HepG2 (cell line): Measurements from ENCODE around the gene SMOC1. TPM values are rescaled to one million over a fixed set of nuclear protein-coding genes. Genes with fewer than 3 reads are reported as not detected.

Source experiments
- ATAC-seq: fragments of 200-7000 bp; cut with Tn5 transposase; 3 replicates; pipeline ENCODE4 v1.9.1; 2020; ENCODE audit warnings: mild to moderate bottlenecking, moderate library complexity
- BruUV-seq: library from RNA; stranded (reverse); fragments of 400-500 nt; replicated peaks from 2 replicates; lab custom pipeline; 2021; lab: Mats Ljungman, UMichigan
- CTCF ChIA-PET: fragments of 300-600 bp; formaldehyde crosslinking; extraction: SDS; loops from one replicate; lab custom pipeline; 2021; ENCODE audit warnings: low total read pairs, inconsistent platforms, low intra/inter-chr PET ratio; lab: Yijun Ruan, JAX
- POLR2A ChIA-PET: fragments of 350-600 bp; sonication (Branson Sonifier 250); formaldehyde crosslinking; loops from one replicate; lab custom pipeline; 2020; ENCODE audit warnings: antibody characterized with exemption, inconsistent platforms; lab: Yijun Ruan, JAX
- DNase-seq: peaks from one replicate; pipeline ENCODE4 v3.0.0-alpha.2; 2015; ENCODE audit warnings: low spot score
- FAIRE-seq: peaks from 3 replicates; lab custom pipeline; 2011; peaks lifted over from hg19 to GRCh38; lab: Jason Lieb, UNC
- H2AFZ ChIP-seq: one replicate; pipeline ENCODE4 v1.6.1; 2011; ENCODE audit warnings: low read length, inconsistent platforms
- H3K27ac ChIP-seq: fragments of 300-600 bp; 3 replicates; pipeline ENCODE4 v1.8.0; 2011; ENCODE audit warnings: mixed run types, mild to moderate bottlenecking, mixed read lengths, low read length, inconsistent platforms; ENCODE audit not compliant: insufficient read depth; ENCODE audit errors: extremely low read length
- H3K27me3 ChIP-seq, 2 experiments: fragments of 200-600 bp in 1 of 2; 2 replicates in 1 of 2; 3 replicates in 1 of 2; pipeline versions ENCODE4 v1.6.0 to v1.8.0; 2011; ENCODE audit warnings: low read length in 2 of 2, mild to moderate bottlenecking in 2 of 2, moderate library complexity in 2 of 2, inconsistent platforms in 1 of 2; ENCODE audit not compliant: insufficient read depth in 2 of 2, control insufficient read depth in 1 of 2
- H3K36me3 ChIP-seq, 2 experiments: fragments of 200-600 bp in 1 of 2; replicated peaks in 1 of 2; 2 replicates in 1 of 2; 3 replicates in 1 of 2; pipeline versions ENCODE4 v1.5.1 to v1.8.0; 2011; ENCODE audit warnings: low read length in 2 of 2, inconsistent platforms in 1 of 2; ENCODE audit not compliant: insufficient read depth in 2 of 2, control insufficient read depth in 1 of 2
- H3K4me1 ChIP-seq: 2 replicates; pipeline ENCODE4 v1.5.1; 2012; ENCODE audit warnings: low read length, inconsistent platforms; ENCODE audit not compliant: insufficient read depth
- H3K4me2 ChIP-seq: 2 replicates; pipeline ENCODE4 v1.6.0; 2011; ENCODE audit warnings: low read depth, low read length, inconsistent platforms
- H3K4me3 ChIP-seq, 3 experiments: fragments of 200-600 bp in 1 of 3; sonication (generic), shearing (Covaris generic) in 1 of 3; replicated peaks in 1 of 3; 2 replicates each; pipeline ENCODE4 v1.5.1; 2011 to 2016; ENCODE audit warnings: low read length in 3 of 3, inconsistent platforms in 2 of 3, low read depth in 2 of 3, mild to moderate bottlenecking in 2 of 3, control low read depth in 1 of 3, mixed read lengths in 1 of 3; ENCODE audit not compliant: insufficient read depth in 1 of 3
- H3K79me2 ChIP-seq: one replicate; pipeline ENCODE4 v1.6.1; 2011; ENCODE audit warnings: low read length, inconsistent platforms; ENCODE audit not compliant: insufficient read depth
- H3K9ac ChIP-seq: 2 replicates; pipeline ENCODE4 v1.6.0; 2011; ENCODE audit warnings: mild to moderate bottlenecking, low read depth, low read length, inconsistent platforms; ENCODE audit not compliant: insufficient read depth
- H3K9me3 ChIP-seq: 2 replicates; pipeline ENCODE4 v1.5.1; 2012; ENCODE audit warnings: mild to moderate bottlenecking, low read length
- H4K20me1 ChIP-seq: 2 replicates; pipeline ENCODE4 v1.6.0; 2011; ENCODE audit warnings: inconsistent platforms, mild to moderate bottlenecking, low read length, moderate library complexity; ENCODE audit not compliant: insufficient read depth
- ATF4 ChIP-seq, 2 experiments: fragments of 450-650 bp in 1 of 2; sonication (generic) in 1 of 2; formaldehyde crosslinking; IDR thresholded peaks; 2 replicates each; pipeline versions ENCODE4 v1.5.0 to v1.8.0; 2020 to 2022; ENCODE audit warnings: mild to moderate bottlenecking in 1 of 2, missing genetic modification reagents in 1 of 2
- CEBPB ChIP-seq: IDR thresholded peaks from 2 replicates; pipeline ENCODE4 v1.6.1; 2011; ENCODE audit warnings: low read depth, low read length, improper control_type of control experiment, borderline replicate concordance
- CEBPG ChIP-seq: IDR thresholded peaks from 2 replicates; pipeline ENCODE4 v1.6.1; 2016
- EP300 ChIP-seq, 3 experiments: sonication (generic) in 1 of 3; formaldehyde crosslinking in 1 of 3; IDR thresholded peaks; 2 replicates each; pipeline versions ENCODE4 v1.5.1 to v1.6.1; 2011 to 2020; ENCODE audit warnings: low read depth in 2 of 3, low read length in 2 of 3, borderline replicate concordance in 1 of 3, improper control_type of control experiment in 1 of 3, mild to moderate bottlenecking in 1 of 3, missing genetic modification reagents in 1 of 3, moderate library complexity in 1 of 3
- FOXA3 ChIP-seq: IDR thresholded peaks from 2 replicates; pipeline ENCODE4 v1.6.1; 2016; ENCODE audit warnings: missing genetic modification reagents, missing compliant biosample characterization
- GATAD2A ChIP-seq: IDR thresholded peaks from 2 replicates; pipeline ENCODE4 v1.6.1; 2016
- HNF4A ChIP-seq: sonication (generic); formaldehyde crosslinking; IDR thresholded peaks from 2 replicates; pipeline ENCODE4 v1.4.0; 2020; ENCODE audit warnings: missing genetic modification reagents
- KAT7 ChIP-seq: IDR thresholded peaks from 2 replicates; pipeline ENCODE4 v1.6.1; 2018; ENCODE audit warnings: borderline replicate concordance, missing compliant biosample characterization
- KAT8 ChIP-seq: IDR thresholded peaks from 2 replicates; pipeline ENCODE4 v1.6.1; 2016; ENCODE audit warnings: missing genetic modification reagents, missing compliant biosample characterization
- SIX1 ChIP-seq: sonication (generic); formaldehyde crosslinking; IDR thresholded peaks from 2 replicates; pipeline ENCODE4 v1.4.0; 2020; ENCODE audit warnings: missing genetic modification reagents, borderline replicate concordance
- SIX4 ChIP-seq: sonication (generic); formaldehyde crosslinking; IDR thresholded peaks from 2 replicates; pipeline ENCODE4 v1.4.0; 2020; ENCODE audit warnings: missing genetic modification reagents
- SOX13 ChIP-seq, 3 experiments: fragments of 450-650 bp in 1 of 3; sonication (generic) in 1 of 3; formaldehyde crosslinking in 1 of 3; IDR thresholded peaks in 2 of 3; conservative IDR thresholded peaks in 1 of 3; 2 replicates each; pipeline versions ENCODE4 v1.5.0 to v1.6.1; 2016 to 2020; ENCODE audit warnings: antibody characterized with exemption in 1 of 3, mild to moderate bottlenecking in 1 of 3, missing compliant biosample characterization in 1 of 3, missing genetic modification reagents in 1 of 3, moderate library complexity in 1 of 3
- SOX6 ChIP-seq, 2 experiments: fragments of 450-650 bp in 1 of 2; sonication (generic) in 1 of 2; formaldehyde crosslinking in 1 of 2; IDR thresholded peaks; 2 replicates each; pipeline versions ENCODE4 v1.4.0 to v1.6.1; 2017 to 2020; ENCODE audit warnings: antibody characterized with exemption in 1 of 2, mild to moderate bottlenecking in 1 of 2, missing genetic modification reagents in 1 of 2
- TOPORS ChIP-seq: sonication (generic); formaldehyde crosslinking; IDR thresholded peaks from 2 replicates; pipeline ENCODE4 v1.8.0; 2023; ENCODE audit warnings: mild to moderate bottlenecking, missing genetic modification reagents
- ZNF746 ChIP-seq: sonication (generic); formaldehyde crosslinking; IDR thresholded peaks from 2 replicates; pipeline ENCODE4 v1.8.0; 2022; ENCODE audit warnings: mild to moderate bottlenecking, missing genetic modification reagents
- WGBS: methylation state at CpG from one replicate; pipeline ENCODE4 v1.1.6; 2017; ENCODE audit warnings: low lambda C conversion rate; 5-methylcytosine and 5-hydroxymethylcytosine counted together
- in situ Hi-C: cut with HindIII; loops from 2 replicates; pipeline ENCODE4 v1.10.0; 2017; ENCODE audit warnings: low pct_unique_long_range_greater_than_20kb; ENCODE audit not compliant: extremely low pct_ligation_motif_present
- intact Hi-C: fragments of 100-400 bp; cut with micrococcal nuclease; formaldehyde crosslinking; loops from one replicate; pipeline ENCODE4 v1.10.0; 2022; ENCODE audit not compliant: unreplicated experiment
- polyA plus RNA-seq, 8 experiments: library from polyadenylated mRNA; depleted of rRNA in 3 of 8; stranded (reverse) in 7 of 8; unstranded in 1 of 8; fragments of >200 nt; fragmentation: Illumina TruSeq in 4 of 8; extraction: Trizol in 4 of 8; gene quantifications; 2 replicates each; pipeline versions ENCODE4 v1.2.1 to v1.2.3, GENCODE V29; 2011 to 2016; ENCODE audit warnings: low read depth in 4 of 8, missing spikeins in 1 of 8, mixed read lengths in 1 of 8; ENCODE audit not compliant: insufficient read depth in 1 of 8
- total RNA-seq, 5 experiments: library from RNA; depleted of rRNA; stranded (reverse); fragments of >200 nt; fragmentation: Illumina TruSeq; extraction: Trizol; gene quantifications; 2 replicates each; pipeline ENCODE4 v1.2.3, GENCODE V29; 2016; ENCODE audit warnings: low read depth in 1 of 5
- TF ChIP-seq, protein P1 (sequence below): sonication (generic); formaldehyde crosslinking; IDR thresholded peaks from 2 replicates; pipeline ENCODE4 v1.8.1; 2023; ENCODE audit warnings: mild to moderate bottlenecking, inconsistent platforms, moderate library complexity, missing genetic modification reagents, borderline replicate concordance
- TF ChIP-seq, protein P2 (sequence below): IDR thresholded peaks from 2 replicates; pipeline ENCODE4 v1.4.0; 2020; ENCODE audit warnings: mild to moderate bottlenecking, missing genetic modification reagents

SMOC1 gene
- total and polyA plus RNA-seq, 2 of the 13 experiments (the other 11 are each of a cell fraction or from before 2014, with no cell fraction given) = 17.8 to 35.6 TPM

DNA sequence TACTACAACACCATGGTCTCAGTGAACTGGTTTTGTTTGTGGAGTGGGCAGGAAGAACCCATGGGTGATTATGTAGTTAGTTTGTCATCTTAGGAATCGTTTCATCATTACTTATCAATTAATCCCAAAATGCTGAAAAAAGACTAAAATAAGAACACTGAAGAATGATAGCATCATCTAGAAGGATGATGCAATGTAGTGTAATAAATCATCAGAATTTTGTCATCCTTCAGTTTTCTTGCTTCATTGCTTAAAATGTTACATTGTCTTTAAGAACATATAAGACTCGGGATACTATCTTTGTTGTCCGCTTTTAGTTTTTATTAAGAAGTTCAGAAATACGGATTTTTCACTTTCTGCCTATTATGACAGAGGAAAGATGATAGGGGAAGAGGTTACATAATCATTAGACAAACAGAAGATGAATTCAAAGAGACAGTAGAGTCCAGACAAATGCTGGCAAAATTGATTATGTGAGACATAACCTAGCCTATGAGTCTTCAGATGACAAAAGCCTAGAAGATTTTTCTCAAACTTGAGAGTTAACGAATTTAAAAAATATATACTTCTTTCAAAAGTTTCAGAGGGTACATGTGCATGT, 10.8 kb upstream of the SMOC1 start:
- no peaks in the 10 kb centered on the region for H3K79me2 ChIP-seq
- H3K9ac ChIP-seq = no peak overlapping the region
- peaks cover 14% of the 10 kb centered on the region for H3K9me3 ChIP-seq
- H3K4me2 ChIP-seq = peak overlapping the region; percentile 46
- H3K36me3 ChIP-seq = no peaks in the 10 kb centered on the region
- ATAC-seq (no peak), FAIRE-seq (peak; percentile 32), DNase-seq (no peak)
- 2% methylated on average over 5 of the region's 5 CpGs for WGBS
- no peaks in the 10 kb centered on the region for H4K20me1 ChIP-seq
- CTCF ChIA-PET = interaction anchor here (0.7 kb wide), 1 partner anchor 19 kb away, joined by 3 read pairs; no protein-coding TSS in a partner anchor
- POLR2A ChIA-PET = interaction anchor here (0.7 kb wide), 1 partner anchor 11 kb away, joined by 3 read pairs; the partner anchor contains the start of gene SMOC1
- BruUV-seq = no TSS peak
- no peaks in the 10 kb centered on the region for H3K27me3 ChIP-seq
- intact Hi-C loops (no loop called here), in situ Hi-C loops (no loop called here)
- H3K4me1 ChIP-seq = peaks cover 40% of the 10 kb centered on the region
- no peak overlapping the region for H3K27ac ChIP-seq
- H3K4me3 ChIP-seq = no peak overlapping the region
- H2AFZ ChIP-seq = no peak overlapping the region
- TF ChIP-seq CEBPB (peak; percentile 75; the same call in 1 of the 2 replicates), CEBPG (CRISPR knock-in tag) (peak; percentile 75), KAT8 (CRISPR knock-in tag) (0 out of 2 replicates have a peak, but pooled peaks have one; percentile 21), TOPORS (CRISPR knock-in tag) (no peak), SIX4 (peak; percentile 70; the same call in 1 of the 2 replicates), KAT7 (no peak), SIX1 (CRISPR knock-in tag) (peak; percentile 88), SOX13 (IDR thresholded peaks at IDR 0.05) (no peak), SOX13 (CRISPR knock-in tag; conservative IDR thresholded peaks at IDR 0.05 in 1 of 2, IDR thresholded peaks at IDR 0.05 in 1 of 2) (peak in 1 of 2 experiments; percentile 28; a peak in 1 of 4 replicates), ZNF746 (CRISPR knock-in tag) (no peak), FOXA3 (CRISPR knock-in tag) (peak; percentile 36; the same call in 1 of the 2 replicates), ATF4 (CRISPR knock-in tag; IDR thresholded peaks at IDR 0.05) (peak; percentile 72 to 94), HNF4A (CRISPR knock-in tag) (peak; percentile 38), GATAD2A (peak; percentile 73; the same call in 1 of the 2 replicates), SOX6 (IDR thresholded peaks at IDR 0.05) (no peak), SOX6 (CRISPR knock-in tag; IDR thresholded peaks at IDR 0.05) (peak; percentile 34; the same call in 1 of the 2 replicates), EP300 (IDR thresholded peaks at IDR 0.05; ENCODE audit: low read depth in 2 of 2, low read length in 2 of 2) (0 out of 4 replicates have a peak, but pooled peaks of 1 of the 2 experiments have one; percentile 16), EP300 (CRISPR knock-in tag; IDR thresholded peaks at IDR 0.05; ENCODE audit: borderline replicate concordance) (no peak)
- TF ChIP-seq, protein P1, sequence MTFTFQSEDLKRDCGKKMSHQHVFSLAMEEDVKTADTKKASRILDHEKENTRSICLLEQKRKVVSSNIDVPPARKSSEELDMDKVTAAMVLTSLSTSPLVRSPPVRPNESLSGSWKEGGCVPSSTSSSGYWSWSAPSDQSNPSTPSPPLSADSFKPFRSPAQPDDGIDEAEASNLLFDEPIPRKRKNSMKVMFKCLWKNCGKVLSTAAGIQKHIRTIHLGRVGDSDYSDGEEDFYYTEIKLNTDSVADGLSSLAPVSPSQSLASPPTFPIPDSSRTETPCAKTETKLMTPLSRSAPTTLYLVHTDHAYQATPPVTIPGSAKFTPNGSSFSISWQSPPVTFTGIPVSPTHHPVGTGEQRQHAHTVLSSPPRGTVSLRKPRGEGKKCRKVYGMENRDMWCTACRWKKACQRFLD (CRISPR knock-in tag) = no peak
- TF ChIP-seq, protein P2, sequence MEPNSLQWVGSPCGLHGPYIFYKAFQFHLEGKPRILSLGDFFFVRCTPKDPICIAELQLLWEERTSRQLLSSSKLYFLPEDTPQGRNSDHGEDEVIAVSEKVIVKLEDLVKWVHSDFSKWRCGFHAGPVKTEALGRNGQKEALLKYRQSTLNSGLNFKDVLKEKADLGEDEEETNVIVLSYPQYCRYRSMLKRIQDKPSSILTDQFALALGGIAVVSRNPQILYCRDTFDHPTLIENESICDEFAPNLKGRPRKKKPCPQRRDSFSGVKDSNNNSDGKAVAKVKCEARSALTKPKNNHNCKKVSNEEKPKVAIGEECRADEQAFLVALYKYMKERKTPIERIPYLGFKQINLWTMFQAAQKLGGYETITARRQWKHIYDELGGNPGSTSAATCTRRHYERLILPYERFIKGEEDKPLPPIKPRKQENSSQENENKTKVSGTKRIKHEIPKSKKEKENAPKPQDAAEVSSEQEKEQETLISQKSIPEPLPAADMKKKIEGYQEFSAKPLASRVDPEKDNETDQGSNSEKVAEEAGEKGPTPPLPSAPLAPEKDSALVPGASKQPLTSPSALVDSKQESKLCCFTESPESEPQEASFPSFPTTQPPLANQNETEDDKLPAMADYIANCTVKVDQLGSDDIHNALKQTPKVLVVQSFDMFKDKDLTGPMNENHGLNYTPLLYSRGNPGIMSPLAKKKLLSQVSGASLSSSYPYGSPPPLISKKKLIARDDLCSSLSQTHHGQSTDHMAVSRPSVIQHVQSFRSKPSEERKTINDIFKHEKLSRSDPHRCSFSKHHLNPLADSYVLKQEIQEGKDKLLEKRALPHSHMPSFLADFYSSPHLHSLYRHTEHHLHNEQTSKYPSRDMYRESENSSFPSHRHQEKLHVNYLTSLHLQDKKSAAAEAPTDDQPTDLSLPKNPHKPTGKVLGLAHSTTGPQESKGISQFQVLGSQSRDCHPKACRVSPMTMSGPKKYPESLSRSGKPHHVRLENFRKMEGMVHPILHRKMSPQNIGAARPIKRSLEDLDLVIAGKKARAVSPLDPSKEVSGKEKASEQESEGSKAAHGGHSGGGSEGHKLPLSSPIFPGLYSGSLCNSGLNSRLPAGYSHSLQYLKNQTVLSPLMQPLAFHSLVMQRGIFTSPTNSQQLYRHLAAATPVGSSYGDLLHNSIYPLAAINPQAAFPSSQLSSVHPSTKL (CRISPR knock-in tag) = peak; percentile 41
